ENCODE measurements around the gene CARS1.

DNA sequence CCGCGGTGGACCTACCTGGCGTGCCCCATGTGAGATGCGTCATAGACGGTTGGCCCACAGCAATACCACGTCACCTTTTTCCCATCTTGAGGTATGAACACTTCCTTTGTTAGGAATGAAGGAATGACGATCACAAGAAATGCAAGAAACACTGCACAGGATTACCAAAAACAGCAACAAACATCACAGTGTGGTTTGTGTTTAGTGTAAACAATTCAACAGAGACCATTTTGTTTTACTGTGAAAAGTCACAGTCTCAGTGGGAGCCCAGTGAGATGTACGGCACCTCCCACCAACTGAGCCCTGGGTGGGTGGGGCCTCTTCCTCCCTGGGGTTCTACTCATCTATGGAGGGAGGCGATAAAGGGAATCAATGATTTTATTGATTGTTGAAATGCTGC is 16.3 kb downstream of the CARS1 start:
- TF ChIP-seq, protein P1, sequence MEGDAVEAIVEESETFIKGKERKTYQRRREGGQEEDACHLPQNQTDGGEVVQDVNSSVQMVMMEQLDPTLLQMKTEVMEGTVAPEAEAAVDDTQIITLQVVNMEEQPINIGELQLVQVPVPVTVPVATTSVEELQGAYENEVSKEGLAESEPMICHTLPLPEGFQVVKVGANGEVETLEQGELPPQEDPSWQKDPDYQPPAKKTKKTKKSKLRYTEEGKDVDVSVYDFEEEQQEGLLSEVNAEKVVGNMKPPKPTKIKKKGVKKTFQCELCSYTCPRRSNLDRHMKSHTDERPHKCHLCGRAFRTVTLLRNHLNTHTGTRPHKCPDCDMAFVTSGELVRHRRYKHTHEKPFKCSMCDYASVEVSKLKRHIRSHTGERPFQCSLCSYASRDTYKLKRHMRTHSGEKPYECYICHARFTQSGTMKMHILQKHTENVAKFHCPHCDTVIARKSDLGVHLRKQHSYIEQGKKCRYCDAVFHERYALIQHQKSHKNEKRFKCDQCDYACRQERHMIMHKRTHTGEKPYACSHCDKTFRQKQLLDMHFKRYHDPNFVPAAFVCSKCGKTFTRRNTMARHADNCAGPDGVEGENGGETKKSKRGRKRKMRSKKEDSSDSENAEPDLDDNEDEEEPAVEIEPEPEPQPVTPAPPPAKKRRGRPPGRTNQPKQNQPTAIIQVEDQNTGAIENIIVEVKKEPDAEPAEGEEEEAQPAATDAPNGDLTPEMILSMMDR (IDR thresholded peaks at IDR 0.05), result no peak
- no peak for TF ChIP-seq POLR2A (IDR thresholded peaks at IDR 0.05)
- TF ChIP-seq EP300 (IDR thresholded peaks at IDR 0.05; ENCODE audit: low read depth), result no peak

All from transverse colon (tissue), 3 donors.